ENCODE results near the gene WDR48. TPM values are rescaled to one million over a fixed set of nuclear protein-coding genes. Genes with fewer than 3 reads are reported as not detected.

WDR48 gene
- total and polyA plus RNA-seq, 9 of the 15 experiments (the other 6 are each of a cell fraction or from before 2014, with no cell fraction given) = 26.6 to 70.6 (median 48.0) TPM

DNA sequence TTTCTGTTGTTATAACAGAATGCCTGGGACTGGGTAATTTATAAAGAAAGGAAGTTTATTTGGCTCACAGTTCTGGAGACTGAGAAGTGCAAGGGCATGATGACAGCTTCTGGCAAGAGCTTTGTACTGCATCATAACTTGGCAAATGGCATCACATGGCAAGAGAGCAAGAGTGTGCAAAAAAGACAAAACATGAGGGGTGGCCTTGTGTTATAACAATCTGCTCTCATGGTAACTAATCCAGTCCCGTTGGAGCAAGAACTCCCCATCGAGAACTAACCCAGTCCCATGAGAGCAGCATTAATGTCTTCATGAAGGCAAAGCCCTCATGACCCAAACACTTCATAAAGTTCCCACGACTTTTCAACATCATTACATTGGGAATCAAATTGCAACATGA is 23.3 kb upstream of the WDR48 start:
- no peak for ATAC-seq
- Histone ChIP-seq H3K36me3 (ENCODE audit: control insufficient read depth, insufficient read depth, low read length) (no peaks in the 10 kb centered on the region), H4K20me1 (replicated peaks; ENCODE audit: control insufficient read depth, insufficient read depth, low read length) (no peaks in the 10 kb centered on the region), H3K4me1 (replicated peaks in 1 of 2; ENCODE audit: control insufficient read depth in 2 of 2, insufficient read depth in 2 of 2, low read length in 2 of 2) (peaks cover 0 to 25% of the 10 kb centered on the region in 2 experiments; a peak in 3 of 5 replicates), H3K9ac (ENCODE audit: insufficient read depth in 1 of 2, low read depth in 2 of 2, low read length in 2 of 2) (no peak overlapping the region), H3K27me3 (ENCODE audit: control insufficient read depth in 2 of 2, insufficient read depth in 2 of 2, low read length in 2 of 2) (no peaks in the 10 kb centered on the region), H3K4me2 (ENCODE audit: insufficient read depth, low read length) (no peak overlapping the region), H3K27ac (ENCODE audit: extremely low read depth, low read depth, low read length) (no peak overlapping the region), H3K9me1 (ENCODE audit: control insufficient read depth, insufficient read depth, low read length) (no peaks in the 10 kb centered on the region), H3K4me3 (no peak overlapping the region), H3K9me3 (replicated peaks; ENCODE audit: control insufficient read depth, insufficient read depth, low read depth, low read length) (no peaks in the 10 kb centered on the region), H2AFZ (ENCODE audit: low read depth, low read length) (no peak overlapping the region), H3K79me2 (ENCODE audit: control insufficient read depth, insufficient read depth, low read length) (no peaks in the 10 kb centered on the region)
- no peak for FAIRE-seq
- TF ChIP-seq, protein P1, sequence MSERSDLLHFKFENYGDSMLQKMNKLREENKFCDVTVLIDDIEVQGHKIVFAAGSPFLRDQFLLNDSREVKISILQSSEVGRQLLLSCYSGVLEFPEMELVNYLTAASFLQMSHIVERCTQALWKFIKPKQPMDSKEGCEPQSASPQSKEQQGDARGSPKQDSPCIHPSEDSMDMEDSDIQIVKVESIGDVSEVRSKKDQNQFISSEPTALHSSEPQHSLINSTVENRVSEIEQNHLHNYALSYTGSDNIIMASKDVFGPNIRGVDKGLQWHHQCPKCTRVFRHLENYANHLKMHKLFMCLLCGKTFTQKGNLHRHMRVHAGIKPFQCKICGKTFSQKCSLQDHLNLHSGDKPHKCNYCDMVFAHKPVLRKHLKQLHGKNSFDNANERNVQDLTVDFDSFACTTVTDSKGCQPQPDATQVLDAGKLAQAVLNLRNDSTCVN (CRISPR knock-in tag; IDR thresholded peaks at IDR 0.05) = no peak
- TF ChIP-seq ZNF263 (CRISPR knock-in tag; IDR thresholded peaks at IDR 0.05; ENCODE audit: borderline replicate concordance) (no peak), SMAD4 (CRISPR knock-in tag; conservative IDR thresholded peaks at IDR 0.05) (no peak), JUNB (CRISPR knock-in tag; conservative IDR thresholded peaks at IDR 0.05) (no peak), GABPA (tag; conservative IDR thresholded peaks at IDR 0.05; ENCODE audit: low read depth) (no peak), RFX5 (IDR thresholded peaks at IDR 0.05; ENCODE audit: low read depth, low read length) (no peak), SOX6 (IDR thresholded peaks at IDR 0.05) (no peak)
- TF ChIP-seq, protein P2, sequence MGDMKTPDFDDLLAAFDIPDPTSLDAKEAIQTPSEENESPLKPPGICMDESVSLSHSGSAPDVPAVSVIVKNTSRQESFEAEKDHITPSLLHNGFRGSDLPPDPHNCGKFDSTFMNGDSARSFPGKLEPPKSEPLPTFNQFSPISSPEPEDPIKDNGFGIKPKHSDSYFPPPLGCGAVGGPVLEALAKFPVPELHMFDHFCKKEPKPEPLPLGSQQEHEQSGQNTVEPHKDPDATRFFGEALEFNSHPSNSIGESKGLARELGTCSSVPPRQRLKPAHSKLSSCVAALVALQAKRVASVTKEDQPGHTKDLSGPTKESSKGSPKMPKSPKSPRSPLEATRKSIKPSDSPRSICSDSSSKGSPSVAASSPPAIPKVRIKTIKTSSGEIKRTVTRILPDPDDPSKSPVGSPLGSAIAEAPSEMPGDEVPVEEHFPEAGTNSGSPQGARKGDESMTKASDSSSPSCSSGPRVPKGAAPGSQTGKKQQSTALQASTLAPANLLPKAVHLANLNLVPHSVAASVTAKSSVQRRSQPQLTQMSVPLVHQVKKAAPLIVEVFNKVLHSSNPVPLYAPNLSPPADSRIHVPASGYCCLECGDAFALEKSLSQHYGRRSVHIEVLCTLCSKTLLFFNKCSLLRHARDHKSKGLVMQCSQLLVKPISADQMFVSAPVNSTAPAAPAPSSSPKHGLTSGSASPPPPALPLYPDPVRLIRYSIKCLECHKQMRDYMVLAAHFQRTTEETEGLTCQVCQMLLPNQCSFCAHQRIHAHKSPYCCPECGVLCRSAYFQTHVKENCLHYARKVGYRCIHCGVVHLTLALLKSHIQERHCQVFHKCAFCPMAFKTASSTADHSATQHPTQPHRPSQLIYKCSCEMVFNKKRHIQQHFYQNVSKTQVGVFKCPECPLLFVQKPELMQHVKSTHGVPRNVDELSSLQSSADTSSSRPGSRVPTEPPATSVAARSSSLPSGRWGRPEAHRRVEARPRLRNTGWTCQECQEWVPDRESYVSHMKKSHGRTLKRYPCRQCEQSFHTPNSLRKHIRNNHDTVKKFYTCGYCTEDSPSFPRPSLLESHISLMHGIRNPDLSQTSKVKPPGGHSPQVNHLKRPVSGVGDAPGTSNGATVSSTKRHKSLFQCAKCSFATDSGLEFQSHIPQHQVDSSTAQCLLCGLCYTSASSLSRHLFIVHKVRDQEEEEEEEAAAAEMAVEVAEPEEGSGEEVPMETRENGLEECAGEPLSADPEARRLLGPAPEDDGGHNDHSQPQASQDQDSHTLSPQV (IDR thresholded peaks at IDR 0.05) = no peak
- CTCF ChIA-PET (ENCODE audit: low intra/inter-chr PET ratio) = interaction anchor here (4.4 kb wide), 1 partner anchor 28 kb away, joined by 61 read pairs; no protein-coding TSS in a partner anchor
- no TSS peak for BruUV-seq (replicated peaks)
- no peak for DNase-seq (ENCODE audit: extremely low read depth in 1 of 4, low spot score in 3 of 4)
- 18% methylated on average over 3 of the region's 3 CpGs for WGBS (ENCODE audit: insufficient coverage, low coverage, missing lambda C conversion rate)
- POLR2A ChIA-PET = no interaction called here
- in situ Hi-C loops (cut with MboI) = no loop called here
- intact Hi-C loops (cut with micrococcal nuclease) = no loop called here
